ENCODE results near the gene EXOC2.

Gene EXOC2

DNA sequence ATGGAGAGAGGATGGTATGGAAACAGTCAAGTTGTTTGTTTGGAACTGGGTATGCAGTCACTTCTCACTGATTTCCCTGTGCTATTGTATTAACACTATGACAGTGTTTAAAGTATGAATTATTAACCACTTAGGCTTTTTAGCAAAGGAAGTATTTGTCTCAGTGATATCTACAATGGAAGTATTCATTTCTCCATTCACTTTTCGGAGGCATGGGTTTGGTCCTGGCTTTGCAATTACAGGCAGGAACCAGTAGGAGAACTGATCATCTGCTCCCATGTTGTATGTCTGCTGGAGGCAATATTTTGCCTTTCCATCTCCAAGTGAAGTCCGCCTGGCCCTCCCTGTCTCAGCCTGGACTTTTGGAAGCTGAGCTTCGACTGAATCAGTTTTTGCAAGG is 30.6 kb upstream of the EXOC2 start:
- H3K9me3 ChIP-seq (ENCODE audit: insufficient read depth, low read depth, low read length) = no peaks in the 10 kb centered on the region
- no peaks in the 10 kb centered on the region for H3K27me3 ChIP-seq (ENCODE audit: insufficient read depth, low read length)
- H2BK120ac ChIP-seq (ENCODE audit: insufficient read depth, low read length, poor library complexity) = no peak overlapping the region
- H2AK5ac ChIP-seq (ENCODE audit: low read length) = no peak overlapping the region
- no peak overlapping the region for H3K23ac ChIP-seq (ENCODE audit: low read length)
- no peak overlapping the region for H2AFZ ChIP-seq (ENCODE audit: insufficient read depth, low read length, poor library complexity)
- no peak overlapping the region for H2BK12ac ChIP-seq (ENCODE audit: low read length)
- no peak overlapping the region for H2BK5ac ChIP-seq (ENCODE audit: low read depth, low read length, poor library complexity)
- no peak overlapping the region for H4K91ac ChIP-seq (ENCODE audit: low read depth, low read length)
- H3K4ac ChIP-seq (ENCODE audit: low read depth, low read length) = no peak overlapping the region
- no peak overlapping the region for H4K12ac ChIP-seq (ENCODE audit: low read depth, low read length)
- no peaks in the 10 kb centered on the region for H3K79me2 ChIP-seq (ENCODE audit: control insufficient read depth, insufficient read depth, low read length, poor library complexity)
- peak in 1 of 2 donors; percentile 19 for DNase-seq
- no peaks in the 10 kb centered on the region for H3K79me1 ChIP-seq (ENCODE audit: low read length)
- no peaks in the 10 kb centered on the region for H3K4me1 ChIP-seq (ENCODE audit: control insufficient read depth in 1 of 2, insufficient read depth in 2 of 2, low read length in 2 of 2)
- no peak overlapping the region for H3K9ac ChIP-seq (ENCODE audit: low read length)
- no peak overlapping the region for H4K8ac ChIP-seq (ENCODE audit: low read depth, low read length)
- H3K36me3 ChIP-seq (ENCODE audit: control insufficient read depth in 1 of 2, insufficient read depth in 2 of 2, low read length in 2 of 2) = no peaks in the 10 kb centered on the region
- H3K4me2 ChIP-seq (ENCODE audit: low read length) = no peak overlapping the region
- no CpG with 5 or more reads among the region's 3 CpGs for WGBS (ENCODE audit: extremely low coverage, insufficient coverage, insufficient read length)
- no peak overlapping the region for H3K4me3 ChIP-seq (ENCODE audit: low read depth, low read length)
- H3K18ac ChIP-seq (ENCODE audit: low read length) = no peak overlapping the region
- H3K27ac ChIP-seq (ENCODE audit: low read depth, low read length) = no peak overlapping the region
- no peak overlapping the region for H3K14ac ChIP-seq (ENCODE audit: low read length)

DNA sequence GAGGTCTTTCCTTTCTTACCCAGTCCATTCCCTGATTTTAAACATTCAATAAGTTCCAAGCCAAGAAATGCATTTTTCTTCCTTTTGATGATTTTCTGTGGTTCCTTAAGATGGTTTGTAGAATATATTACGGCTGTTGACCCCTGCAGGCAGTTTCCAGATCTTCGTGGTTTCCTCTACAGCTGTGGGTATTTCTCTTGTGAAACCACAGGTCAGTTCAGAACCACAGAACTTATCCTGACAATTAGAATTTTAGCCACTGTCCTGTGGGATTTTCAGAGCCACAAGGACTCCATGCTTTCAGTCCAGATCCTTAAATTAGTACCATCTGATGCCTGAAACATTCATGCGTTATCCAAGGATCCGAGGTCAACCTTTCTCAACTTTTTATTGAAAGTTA is 29.7 kb upstream of the EXOC2 start:
- Histone ChIP-seq H2BK12ac (ENCODE audit: low read length) (no peak overlapping the region), H3K4me2 (ENCODE audit: low read length) (no peak overlapping the region), H4K8ac (ENCODE audit: low read depth, low read length) (no peak overlapping the region), H2BK120ac (ENCODE audit: insufficient read depth, low read length, poor library complexity) (no peak overlapping the region), H3K27me3 (ENCODE audit: insufficient read depth, low read length) (no peaks in the 10 kb centered on the region), H2AFZ (ENCODE audit: insufficient read depth, low read length, poor library complexity) (no peak overlapping the region), H3K9me3 (ENCODE audit: insufficient read depth, low read depth, low read length) (no peaks in the 10 kb centered on the region), H4K12ac (ENCODE audit: low read depth, low read length) (no peak overlapping the region), H2AK5ac (ENCODE audit: low read length) (no peak overlapping the region), H3K23ac (ENCODE audit: low read length) (no peak overlapping the region), H3K18ac (ENCODE audit: low read length) (no peak overlapping the region), H4K91ac (ENCODE audit: low read depth, low read length) (no peak overlapping the region), H3K79me2 (ENCODE audit: control insufficient read depth, insufficient read depth, low read length, poor library complexity) (no peaks in the 10 kb centered on the region), H3K79me1 (ENCODE audit: low read length) (no peaks in the 10 kb centered on the region), H3K27ac (ENCODE audit: low read depth, low read length) (no peak overlapping the region), H3K4me1 (ENCODE audit: control insufficient read depth in 1 of 2, insufficient read depth in 2 of 2, low read length in 2 of 2) (no peaks in the 10 kb centered on the region), H3K4ac (ENCODE audit: low read depth, low read length) (no peak overlapping the region), H2BK5ac (ENCODE audit: low read depth, low read length, poor library complexity) (no peak overlapping the region), H3K14ac (ENCODE audit: low read length) (no peak overlapping the region), H3K9ac (ENCODE audit: low read length) (no peak overlapping the region), H3K36me3 (ENCODE audit: control insufficient read depth in 1 of 2, insufficient read depth in 2 of 2, low read length in 2 of 2) (no peaks in the 10 kb centered on the region), H3K4me3 (ENCODE audit: low read depth, low read length) (no peak overlapping the region)
- no CpG with 5 or more reads among the region's 4 CpGs for WGBS (ENCODE audit: extremely low coverage, insufficient coverage, insufficient read length)
- no peak for DNase-seq

DNA sequence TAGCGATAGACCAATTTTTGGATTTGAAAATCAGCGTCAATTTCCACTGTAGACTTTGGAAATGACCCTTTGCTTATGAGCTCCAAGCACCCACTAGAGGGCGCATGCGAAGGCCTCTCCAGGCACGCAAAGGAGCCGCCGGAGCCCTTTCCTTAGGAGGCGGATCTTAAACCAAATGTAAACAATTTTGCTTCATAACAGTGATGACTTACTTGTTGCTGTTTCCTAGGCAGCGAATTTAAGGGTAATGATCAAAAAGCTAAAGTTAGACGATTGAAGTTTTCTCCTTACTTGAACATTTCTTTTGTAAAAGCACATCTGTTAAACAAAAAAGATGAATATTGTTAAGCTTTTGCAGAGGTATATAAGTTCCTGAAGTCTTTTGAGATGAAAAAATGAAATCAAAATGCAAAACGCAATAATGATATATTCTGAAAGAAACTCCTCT is 29.2 kb upstream of the EXOC2 start:
- WGBS (ENCODE audit: extremely low coverage, insufficient coverage, insufficient read length) = no CpG with 5 or more reads among the region's 11 CpGs
- H3K9me3 ChIP-seq (ENCODE audit: insufficient read depth, low read depth, low read length) = no peaks in the 10 kb centered on the region

DNA sequence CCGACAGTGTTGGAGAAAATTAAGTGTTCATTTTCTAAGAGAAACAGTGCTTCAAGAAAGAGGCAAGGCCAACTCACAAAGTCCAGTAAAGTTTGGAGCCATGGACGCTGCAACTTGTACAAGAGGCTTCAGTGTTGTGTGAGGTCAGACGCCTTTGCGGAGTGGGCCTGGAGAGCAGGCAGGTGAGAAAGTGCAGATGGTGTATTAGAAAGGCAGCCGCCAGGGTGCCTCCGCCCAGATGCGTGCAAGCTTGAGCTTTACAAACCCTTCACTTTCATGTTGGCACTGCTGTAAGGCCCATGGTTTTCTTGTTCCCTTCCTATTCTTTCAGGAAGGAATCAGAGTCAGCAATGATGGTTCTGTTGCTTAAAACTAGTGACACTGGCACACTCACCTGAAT is 25.4 kb upstream of the EXOC2 start:
- peaks cover 4% of the 10 kb centered on the region for H3K79me1 ChIP-seq (ENCODE audit: low read length)
- no peak overlapping the region for H4K8ac ChIP-seq (ENCODE audit: low read depth, low read length)
- H3K27me3 ChIP-seq (ENCODE audit: insufficient read depth, low read length) = no peaks in the 10 kb centered on the region
- H3K4ac ChIP-seq (ENCODE audit: low read depth, low read length) = no peak overlapping the region
- no peak overlapping the region for H3K18ac ChIP-seq (ENCODE audit: low read length)
- no peak overlapping the region for H4K91ac ChIP-seq (ENCODE audit: low read depth, low read length)
- H2AFZ ChIP-seq (ENCODE audit: insufficient read depth, low read length, poor library complexity) = no peak overlapping the region
- no peak overlapping the region for H2BK12ac ChIP-seq (ENCODE audit: low read length)
- no peaks in the 10 kb centered on the region for H3K9me3 ChIP-seq (ENCODE audit: insufficient read depth, low read depth, low read length)
- no peak for DNase-seq
- no CpG with 5 or more reads among the region's 7 CpGs for WGBS (ENCODE audit: extremely low coverage, insufficient coverage, insufficient read length)
- H3K23ac ChIP-seq (ENCODE audit: low read length) = no peak overlapping the region
- peaks cover 5 to 6% of the 10 kb centered on the region in 2 experiments for H3K4me1 ChIP-seq (ENCODE audit: control insufficient read depth in 1 of 2, insufficient read depth in 2 of 2, low read length in 2 of 2)
- H3K4me3 ChIP-seq (ENCODE audit: low read depth, low read length) = no peak overlapping the region
- no peak overlapping the region for H2BK5ac ChIP-seq (ENCODE audit: low read depth, low read length, poor library complexity)
- no peak overlapping the region for H2AK5ac ChIP-seq (ENCODE audit: low read length)
- no peak overlapping the region for H3K27ac ChIP-seq (ENCODE audit: low read depth, low read length)
- no peaks in the 10 kb centered on the region for H3K36me3 ChIP-seq (ENCODE audit: control insufficient read depth in 1 of 2, insufficient read depth in 2 of 2, low read length in 2 of 2)
- no peak overlapping the region for H3K9ac ChIP-seq (ENCODE audit: low read length)
- H3K14ac ChIP-seq (ENCODE audit: low read length) = no peak overlapping the region
- no peak overlapping the region for H4K12ac ChIP-seq (ENCODE audit: low read depth, low read length)
- H3K79me2 ChIP-seq (ENCODE audit: control insufficient read depth, insufficient read depth, low read length, poor library complexity) = no peaks in the 10 kb centered on the region
- no peak overlapping the region for H2BK120ac ChIP-seq (ENCODE audit: insufficient read depth, low read length, poor library complexity)
- H3K4me2 ChIP-seq (ENCODE audit: low read length) = no peak overlapping the region

More for the DNA sequence above, 29.2 kb upstream of the EXOC2 start:
- peak; percentile 64 to 89 for DNase-seq
- H2AK5ac ChIP-seq (ENCODE audit: low read length) = no peak overlapping the region
- H3K79me2 ChIP-seq (ENCODE audit: control insufficient read depth, insufficient read depth, low read length, poor library complexity) = no peaks in the 10 kb centered on the region
- H3K27me3 ChIP-seq (ENCODE audit: insufficient read depth, low read length) = no peaks in the 10 kb centered on the region
- H3K4me1 ChIP-seq (ENCODE audit: control insufficient read depth in 1 of 2, insufficient read depth in 2 of 2, low read length in 2 of 2) = no peaks in the 10 kb centered on the region
- no peak overlapping the region for H3K14ac ChIP-seq (ENCODE audit: low read length)
- no peak overlapping the region for H2BK5ac ChIP-seq (ENCODE audit: low read depth, low read length, poor library complexity)
- H2BK12ac ChIP-seq (ENCODE audit: low read length) = no peak overlapping the region
- H3K79me1 ChIP-seq (ENCODE audit: low read length) = no peaks in the 10 kb centered on the region
- no peak overlapping the region for H4K91ac ChIP-seq (ENCODE audit: low read depth, low read length)
- no peak overlapping the region for H3K4me3 ChIP-seq (ENCODE audit: low read depth, low read length)
- no peak overlapping the region for H3K23ac ChIP-seq (ENCODE audit: low read length)
- no peak overlapping the region for H3K27ac ChIP-seq (ENCODE audit: low read depth, low read length)
- H3K4me2 ChIP-seq (ENCODE audit: low read length) = no peak overlapping the region
- no peak overlapping the region for H3K4ac ChIP-seq (ENCODE audit: low read depth, low read length)
- H2AFZ ChIP-seq (ENCODE audit: insufficient read depth, low read length, poor library complexity) = no peak overlapping the region
- H3K9ac ChIP-seq (ENCODE audit: low read length) = no peak overlapping the region
- no peak overlapping the region for H2BK120ac ChIP-seq (ENCODE audit: insufficient read depth, low read length, poor library complexity)
- no peak overlapping the region for H3K18ac ChIP-seq (ENCODE audit: low read length)
- H4K8ac ChIP-seq (ENCODE audit: low read depth, low read length) = no peak overlapping the region
- no peaks in the 10 kb centered on the region for H3K36me3 ChIP-seq (ENCODE audit: control insufficient read depth in 1 of 2, insufficient read depth in 2 of 2, low read length in 2 of 2)
- no peak overlapping the region for H4K12ac ChIP-seq (ENCODE audit: low read depth, low read length)
